ENCODE results near the gene VDAC1.

DNA sequence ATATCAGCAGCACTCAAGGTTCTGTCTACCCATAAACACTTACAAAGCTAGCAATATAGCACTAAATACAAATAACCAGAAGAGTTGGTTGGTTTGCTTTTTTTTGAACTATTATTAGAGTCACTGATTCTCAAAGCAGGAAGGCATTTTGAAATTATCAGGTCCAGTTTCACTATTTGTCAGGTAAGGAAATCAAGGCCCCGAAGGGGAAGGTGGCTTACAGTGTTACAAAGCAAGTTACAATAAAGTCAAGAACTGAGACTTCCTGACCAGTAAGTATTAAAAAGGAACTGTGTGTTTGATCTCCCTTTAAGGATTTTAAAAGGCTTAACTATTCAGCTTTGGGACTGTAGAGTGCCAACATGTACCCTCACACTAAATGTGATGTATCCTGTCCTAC lies 47.2 kb downstream of the VDAC1 start:
- TF ChIP-seq EZH2 (IDR thresholded peaks at IDR 0.05; ENCODE audit: borderline replicate concordance, low read length) (no peak), CTCF (conservative IDR thresholded peaks at IDR 0.05 in 1 of 2, IDR thresholded peaks at IDR 0.05 in 1 of 2; ENCODE audit: extremely low read depth in 1 of 2, insufficient read depth in 1 of 2, low read depth in 1 of 2, low read length in 2 of 2) (no peak)

Measured in mammary epithelial cell (primary cell).